ENCODE results near the gene RSPH9.
"Not testable (repeated sequence)": the region's sequence is repeated elsewhere in the genome, so short reads cannot be mapped to it uniquely, and the experiment has no call there.

Gene RSPH9

GRCh38 chr6:43627008-43627825 is 17.6 kb upstream of the RSPH9 start:
- intact Hi-C loops (cut with DNase I) = no loop called here
- DNase-seq = peak in 20 of 42 donors; percentile 28 to 79 (median 42)

DNA sequence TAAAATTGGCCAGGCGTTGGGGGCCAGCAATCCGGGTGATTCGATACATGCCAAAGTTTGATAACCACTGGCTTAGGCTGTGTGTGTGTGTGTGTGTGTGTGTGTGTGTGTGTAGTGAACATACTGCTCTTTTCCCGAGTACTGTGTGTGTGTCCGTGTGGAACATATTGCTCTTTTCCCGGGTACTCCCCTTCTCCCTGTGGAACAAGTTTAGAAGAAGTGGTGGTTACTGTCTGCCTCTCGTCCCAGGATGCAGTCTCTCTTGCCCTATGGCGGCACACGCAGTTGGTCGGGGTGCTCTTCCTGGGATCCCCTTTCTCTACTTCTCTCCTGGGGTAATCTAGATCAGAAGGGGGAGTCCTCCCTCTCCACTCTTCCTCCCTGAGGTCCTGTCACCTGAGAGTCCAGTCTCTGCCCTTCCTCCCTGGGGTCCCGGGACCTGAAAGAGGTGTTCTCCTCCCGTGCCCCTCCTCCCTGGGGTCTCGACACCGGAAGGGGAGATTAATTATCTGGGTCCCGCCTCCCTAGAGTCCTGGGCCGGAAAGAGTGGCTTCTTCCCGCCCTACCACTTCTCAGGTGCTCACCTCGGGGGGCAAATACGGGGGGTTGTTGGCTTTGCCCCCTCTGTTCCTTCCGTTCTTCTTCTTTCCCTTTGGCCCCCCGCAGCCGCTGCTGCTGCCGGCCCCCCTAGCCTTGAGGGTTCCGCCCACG is 16.3 kb upstream of the RSPH9 start:
- DNase-seq = peak in 28 of 42 donors; percentile 12 to 61 (median 36)
- intact Hi-C loops (cut with DNase I) = no loop called here

DNA sequence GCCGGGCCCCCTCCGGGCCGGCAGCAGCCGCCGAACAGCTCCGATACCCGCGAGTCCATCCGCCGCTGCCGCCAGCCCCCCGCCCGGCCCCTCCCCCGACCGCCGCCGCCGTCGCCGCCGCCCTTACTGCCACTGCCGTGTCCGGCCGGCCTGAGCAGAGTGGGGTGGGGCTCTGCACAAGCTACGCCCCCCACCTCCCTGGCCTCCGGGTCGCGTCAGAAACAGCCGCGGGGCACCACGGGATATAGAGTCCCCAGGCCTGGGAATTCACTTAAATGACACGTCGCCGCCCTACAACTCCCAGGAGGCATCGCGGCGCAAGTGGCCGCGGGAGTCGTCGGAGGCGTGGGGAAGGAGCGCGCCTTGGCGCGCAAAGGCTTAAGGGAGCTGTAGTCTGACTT is 15.7 kb upstream of the RSPH9 start, which contains the start of gene GTPBP2:
Gene GTPBP2, minus strand, starts transcription at position 161 of the 401 bp plus-strand sequence. Its CDS starts 102 bp downstream, at position 59.
- DNase-seq = peak; percentile 99 to 100 (median 100)
- intact Hi-C loops (cut with DNase I) = no loop called here

DNA sequence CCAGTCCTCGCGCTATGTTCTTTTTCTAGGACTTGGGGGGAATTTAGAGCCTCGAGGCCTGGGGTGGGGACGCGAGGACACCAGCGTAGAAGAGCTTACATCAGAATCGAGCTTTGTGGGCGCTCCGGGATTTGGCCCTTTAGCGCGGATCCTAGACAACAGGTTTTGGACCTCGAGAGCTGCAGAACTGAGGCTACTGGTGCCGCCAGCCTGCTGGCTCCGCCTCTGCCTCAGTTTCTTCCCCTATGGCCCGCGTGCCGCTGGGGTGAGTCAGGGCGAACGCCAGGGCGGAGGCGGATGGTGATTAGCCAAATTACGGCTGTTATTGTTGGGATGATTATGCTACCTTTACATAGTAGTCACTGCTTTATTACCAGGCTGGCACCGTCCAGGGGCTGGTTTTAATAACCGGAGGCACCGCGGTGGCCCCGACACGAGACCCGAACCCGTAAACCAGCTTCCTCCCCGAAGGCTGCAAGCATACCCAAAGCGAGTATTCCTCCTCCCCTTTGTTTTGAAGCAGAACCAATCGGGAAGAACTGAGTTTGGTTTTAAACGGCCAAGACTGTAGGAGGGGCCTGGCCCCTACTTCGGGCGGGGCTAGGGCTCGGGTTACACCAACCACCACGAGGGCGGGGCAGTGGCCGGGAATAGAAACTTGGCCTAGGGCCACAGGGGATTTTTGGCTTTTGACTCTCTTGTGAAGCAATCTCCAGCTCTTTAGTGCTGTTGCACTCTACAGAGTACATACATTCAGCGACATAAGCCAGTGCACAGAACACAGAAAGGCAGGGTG is 15.1 kb upstream of the RSPH9 start:
- intact Hi-C loops (cut with DNase I) = no loop called here

DNA sequence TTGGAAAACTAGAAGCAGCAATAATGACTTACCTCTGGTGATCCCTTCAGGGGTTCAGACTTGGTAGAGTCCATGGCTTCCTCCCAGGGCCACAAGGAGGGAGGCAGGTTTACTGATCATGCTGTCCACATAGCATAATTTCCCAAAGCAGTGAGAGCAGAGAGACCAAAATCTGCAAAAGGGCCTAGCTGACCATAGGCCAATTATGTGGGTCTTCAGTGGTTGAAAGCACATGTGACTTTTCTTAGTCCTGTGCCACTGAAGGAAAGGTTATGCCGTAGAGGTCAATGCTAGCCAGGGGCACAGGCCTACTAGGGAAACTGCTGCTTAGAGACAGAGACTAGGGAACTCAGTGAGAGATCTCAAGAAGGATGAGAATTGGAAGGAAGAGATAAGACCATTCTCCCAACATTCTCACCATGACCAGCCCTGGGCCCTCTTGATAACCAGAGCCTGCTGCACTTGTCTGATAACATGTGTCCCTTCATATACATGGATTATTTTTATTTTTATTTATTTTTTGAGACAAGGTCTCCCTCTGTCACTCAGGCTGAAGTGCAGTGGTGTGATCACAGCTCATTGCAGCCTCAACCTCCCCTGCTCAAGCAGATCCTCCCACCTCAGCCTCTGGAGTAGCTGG is 13.7 kb upstream of the RSPH9 start:
- intact Hi-C loops (cut with DNase I) = no loop called here
- no peak for DNase-seq

More for the DNA sequence above, 15.1 kb upstream of the RSPH9 start:
- peak; percentile 73 to 95 (median 87) for DNase-seq

DNA sequence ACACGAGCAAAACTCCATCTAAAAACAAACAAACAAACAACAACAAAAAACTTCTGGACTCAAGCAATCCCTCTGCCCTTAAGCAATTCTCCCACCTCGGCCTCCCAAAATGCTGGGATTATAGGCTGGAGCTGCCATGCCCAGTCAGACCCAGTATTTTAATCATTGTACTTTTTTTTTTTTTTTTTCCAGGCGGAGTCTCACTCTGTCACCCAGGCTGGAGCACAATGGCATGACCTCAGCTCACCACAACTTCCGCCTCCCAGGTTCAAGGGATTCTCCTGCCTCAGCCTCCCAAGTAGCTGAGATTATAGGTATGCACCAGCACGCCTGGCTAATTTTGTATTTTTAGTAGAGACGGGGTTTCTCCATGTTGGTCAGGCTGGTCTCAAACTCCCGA is 11.8 kb upstream of the RSPH9 start:
- DNase-seq; intact Hi-C loops (cut with DNase I): not testable (repeated sequence)

- no peak for DNase-seq
- intact Hi-C loops (cut with DNase I) = no loop called here
Observed at GRCh38 chr6:43634702-43635303, 10.0 kb upstream of the RSPH9 start.

- peak; percentile 75 to 96 (median 91) for DNase-seq
- intact Hi-C loops (cut with DNase I) = no loop called here
Observed at GRCh38 chr6:43635387-43636307, 9.2 kb upstream of the RSPH9 start, which contains the start of gene MAD2L1BP. TSS of gene MAD2L1BP (plus strand) at chr6:43635840. CDS start at chr6:43635876, 36 bp downstream.

DNA sequence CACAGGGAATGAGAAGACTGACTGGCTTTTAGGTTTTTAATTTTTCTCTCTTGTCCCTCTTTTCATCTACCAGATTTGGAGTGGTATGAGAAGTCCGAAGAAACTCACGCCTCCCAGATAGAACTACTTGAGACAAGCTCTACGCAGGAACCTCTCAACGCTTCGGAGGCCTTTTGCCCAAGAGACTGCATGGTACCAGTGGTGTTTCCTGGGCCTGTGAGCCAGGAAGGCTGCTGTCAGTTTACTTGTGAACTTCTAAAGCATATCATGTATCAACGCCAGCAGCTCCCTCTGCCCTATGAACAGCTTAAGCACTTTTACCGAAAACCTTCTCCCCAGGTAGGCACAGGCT is 8.6 kb upstream of the RSPH9 start:
- no peak for DNase-seq
- intact Hi-C loops (cut with DNase I) = no loop called here

DNA sequence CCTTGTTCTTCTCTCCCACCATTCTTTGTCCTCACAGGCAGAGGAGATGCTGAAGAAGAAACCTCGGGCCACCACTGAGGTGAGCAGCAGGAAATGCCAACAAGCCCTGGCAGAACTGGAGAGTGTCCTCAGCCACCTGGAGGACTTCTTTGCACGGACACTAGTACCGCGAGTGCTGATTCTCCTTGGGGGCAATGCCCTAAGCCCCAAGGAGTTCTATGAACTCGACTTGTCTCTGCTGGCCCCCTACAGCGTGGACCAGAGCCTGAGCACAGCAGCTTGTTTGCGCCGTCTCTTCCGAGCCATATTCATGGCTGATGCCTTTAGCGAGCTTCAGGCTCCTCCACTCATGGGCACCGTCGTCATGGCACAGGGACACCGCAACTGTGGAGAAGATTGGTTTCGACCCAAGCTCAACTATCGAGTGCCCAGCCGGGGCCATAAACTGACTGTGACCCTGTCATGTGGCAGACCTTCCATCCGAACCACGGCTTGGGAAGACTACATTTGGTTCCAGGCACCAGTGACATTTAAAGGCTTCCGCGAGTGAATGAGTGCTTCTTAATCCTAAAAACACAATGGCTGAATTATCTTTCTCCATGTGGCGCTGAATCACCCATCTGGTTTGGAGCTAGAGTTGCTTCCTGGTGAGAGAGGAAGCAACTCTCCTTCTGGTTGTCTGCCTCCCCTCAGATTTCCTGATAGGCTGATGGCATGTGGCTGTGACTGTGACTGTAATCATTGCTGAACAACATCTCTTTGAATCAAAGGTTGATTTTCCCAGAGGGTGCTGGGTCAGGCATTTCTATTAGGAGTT is 4.6 kb upstream of the RSPH9 start:
- intact Hi-C loops (cut with DNase I) = no loop called here
- DNase-seq = no peak

DNA sequence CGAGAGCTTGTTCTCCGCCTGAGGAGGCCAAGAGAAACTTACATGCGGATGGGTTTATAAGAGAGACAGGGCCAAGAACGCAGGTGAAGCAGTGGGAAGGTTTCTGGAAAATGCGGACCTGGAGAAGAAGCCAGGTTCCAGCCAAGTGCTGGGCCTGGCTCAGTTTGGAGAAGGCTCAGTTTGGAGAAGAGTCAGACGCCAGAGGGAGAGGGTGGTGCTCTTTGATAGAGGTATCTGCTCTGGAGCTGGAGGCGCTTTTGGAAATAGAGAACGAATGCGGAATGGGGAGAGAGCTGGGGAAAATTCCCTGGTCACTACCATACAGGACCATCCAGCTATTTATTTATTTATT is 753 bp downstream of the RSPH9 start:
- intact Hi-C loops (cut with DNase I) = no loop called here
- no peak for DNase-seq

DNA sequence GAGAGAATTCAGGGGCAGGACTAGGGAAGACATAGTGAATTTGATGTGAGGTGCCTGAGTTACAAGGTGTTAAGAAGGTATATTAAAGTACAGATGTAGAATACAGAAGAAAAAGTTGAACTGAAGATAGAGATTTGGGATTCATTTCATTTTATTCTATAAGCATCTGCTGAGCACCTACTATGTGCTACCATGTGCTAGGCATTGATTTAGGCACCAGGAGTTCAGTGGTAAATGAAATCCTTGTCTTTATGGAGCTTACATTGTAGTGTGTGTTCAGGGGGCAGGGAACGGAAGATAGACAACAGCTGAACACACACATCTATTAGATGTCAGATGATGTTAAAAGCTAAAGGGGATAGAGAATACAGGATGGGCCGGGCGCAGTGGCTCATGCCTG is 2.8 kb downstream of the RSPH9 start:
- intact Hi-C loops (cut with DNase I) = no loop called here
- no peak for DNase-seq

DNA sequence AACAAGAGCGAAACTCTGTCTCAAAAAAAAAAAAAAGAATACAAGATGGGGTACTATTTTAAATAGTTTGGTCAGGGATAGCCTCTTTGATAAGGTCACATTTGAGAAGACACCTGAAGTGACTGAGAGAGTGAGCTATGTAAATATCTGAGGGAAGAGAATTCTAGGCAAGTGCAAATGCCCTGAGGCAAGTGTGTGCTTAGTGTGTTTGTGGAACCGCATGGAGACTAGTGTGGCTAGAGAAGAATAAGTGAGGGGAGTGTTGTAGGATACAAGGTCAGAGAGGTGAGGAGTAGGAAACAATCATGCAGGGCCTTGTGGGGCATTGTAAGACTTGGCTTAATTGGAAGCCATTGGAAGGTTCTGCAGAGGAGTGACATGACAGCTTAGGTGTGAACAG is 3.4 kb downstream of the RSPH9 start:
- no peak for DNase-seq
- intact Hi-C loops (cut with DNase I) = no loop called here

- DNase-seq; intact Hi-C loops (cut with DNase I): not testable (repeated sequence)
Observed at GRCh38 chr6:43652822-43653221, 8.0 kb downstream of the RSPH9 start.

GRCh38 chr6:43657221-43657802 is 12.5 kb downstream of the RSPH9 start:
- intact Hi-C loops (cut with DNase I) = no loop called here
- DNase-seq = no peak

DNA sequence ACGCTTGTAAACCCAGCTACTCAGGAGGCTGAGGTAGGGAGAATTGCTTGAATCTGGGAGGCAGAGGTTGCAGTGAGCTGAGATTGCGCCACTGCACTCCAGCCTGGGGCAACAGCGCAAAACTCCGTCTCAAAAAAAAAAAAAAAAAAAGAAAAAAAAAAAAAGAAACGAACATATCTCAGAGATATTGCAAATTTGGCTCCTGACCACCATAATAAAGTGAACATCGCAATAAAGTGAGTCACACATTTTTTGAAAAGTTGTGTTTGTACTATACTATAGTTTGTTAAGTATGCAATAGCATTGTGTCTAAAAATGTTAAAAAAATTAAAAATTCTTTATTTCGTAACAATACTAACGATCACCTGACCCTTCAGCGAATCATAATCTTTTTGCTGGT is 13.3 kb downstream of the RSPH9 start:
- intact Hi-C loops (cut with DNase I) = no loop called here
- DNase-seq = no peak
